NCI-H748 treated with DMSO at 0.1 percent for 48 hours (cell line): ENCODE data around the gene DAAM1.

ENCODE experiments used
- DNase-seq: peaks from one replicate; lab custom pipeline; 2025; lab: John Stamatoyannopoulos, UW

The DAAM1 gene

DNA sequence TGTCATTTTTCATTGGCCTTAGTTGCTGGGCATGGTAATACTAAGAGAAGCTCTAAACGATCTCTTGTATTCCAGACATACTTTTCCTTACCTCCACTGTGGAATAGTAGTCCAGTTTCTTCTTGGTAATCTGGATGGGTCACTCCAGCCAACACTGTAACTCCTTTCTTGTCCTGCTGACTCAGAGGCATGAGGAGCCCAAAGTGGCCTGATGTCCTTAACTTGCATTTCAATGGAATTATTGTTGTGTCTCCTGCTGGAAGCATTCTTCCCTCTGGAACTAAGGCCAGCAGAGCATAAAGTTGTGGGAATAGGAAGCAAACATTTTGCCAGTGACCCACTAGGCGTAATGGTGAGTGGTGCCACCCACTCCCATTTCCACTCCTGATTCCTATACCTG is 33.1 kb downstream of the DAAM1 start:
- no peak for DNase-seq

DNA sequence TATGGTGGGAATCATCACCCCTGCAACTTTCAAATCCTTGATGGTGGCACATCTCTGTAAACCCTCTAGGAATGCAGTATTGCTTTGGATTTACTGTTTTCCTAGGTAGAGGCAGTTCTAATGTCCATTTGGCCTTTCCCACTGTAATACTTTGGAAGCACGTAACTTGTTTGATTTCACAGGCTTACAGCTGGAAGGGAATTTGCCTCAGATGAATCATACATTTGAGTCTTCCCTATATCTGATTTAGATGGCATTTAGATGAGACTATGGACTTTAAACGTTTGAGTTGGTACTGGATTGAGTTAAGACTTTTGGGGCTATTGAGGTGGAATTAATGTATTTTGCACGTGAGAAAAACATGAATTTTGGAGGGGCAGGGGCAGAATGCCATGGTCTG is 35.9 kb downstream of the DAAM1 start:
- DNase-seq = no peak

DNA sequence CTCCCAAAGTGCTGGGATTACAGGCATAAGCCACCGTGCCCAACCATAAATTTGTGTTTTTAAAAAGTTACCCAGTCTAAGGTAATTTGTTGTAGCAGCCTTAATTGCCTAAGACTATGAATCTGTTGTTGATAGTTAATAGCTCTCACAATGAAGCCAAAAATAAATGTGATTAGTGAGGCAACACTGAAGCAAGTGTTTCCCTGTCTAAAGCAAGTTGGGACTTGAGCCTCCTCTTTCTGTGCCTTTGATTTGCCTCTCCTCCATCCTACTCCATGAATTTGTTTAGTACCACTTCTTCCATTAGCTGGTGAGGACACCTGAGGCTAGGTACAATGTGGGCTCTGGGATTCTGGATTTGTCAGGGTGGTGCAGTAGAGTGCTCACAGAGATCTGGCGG is 36.8 kb downstream of the DAAM1 start:
- DNase-seq = no peak

DNA sequence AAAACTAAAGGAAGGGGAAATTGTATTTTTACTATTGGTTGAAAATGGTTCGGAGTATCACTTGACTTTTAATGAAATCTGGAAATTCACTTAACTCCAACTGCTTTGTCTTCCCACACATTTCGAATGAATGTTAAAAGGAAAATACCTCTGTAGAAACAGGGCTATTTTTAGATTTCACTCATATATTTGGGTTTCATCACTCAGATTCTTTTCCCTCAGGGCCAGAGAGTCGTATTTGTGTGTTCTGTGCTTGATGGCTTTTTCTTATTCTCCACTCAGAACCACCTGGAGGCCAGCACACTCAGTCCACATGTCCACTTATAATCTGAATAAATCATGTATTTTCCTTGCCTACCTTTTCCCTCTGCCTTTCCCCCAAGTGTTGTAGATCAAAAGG is 40.0 kb downstream of the DAAM1 start:
- no peak for DNase-seq

DNA sequence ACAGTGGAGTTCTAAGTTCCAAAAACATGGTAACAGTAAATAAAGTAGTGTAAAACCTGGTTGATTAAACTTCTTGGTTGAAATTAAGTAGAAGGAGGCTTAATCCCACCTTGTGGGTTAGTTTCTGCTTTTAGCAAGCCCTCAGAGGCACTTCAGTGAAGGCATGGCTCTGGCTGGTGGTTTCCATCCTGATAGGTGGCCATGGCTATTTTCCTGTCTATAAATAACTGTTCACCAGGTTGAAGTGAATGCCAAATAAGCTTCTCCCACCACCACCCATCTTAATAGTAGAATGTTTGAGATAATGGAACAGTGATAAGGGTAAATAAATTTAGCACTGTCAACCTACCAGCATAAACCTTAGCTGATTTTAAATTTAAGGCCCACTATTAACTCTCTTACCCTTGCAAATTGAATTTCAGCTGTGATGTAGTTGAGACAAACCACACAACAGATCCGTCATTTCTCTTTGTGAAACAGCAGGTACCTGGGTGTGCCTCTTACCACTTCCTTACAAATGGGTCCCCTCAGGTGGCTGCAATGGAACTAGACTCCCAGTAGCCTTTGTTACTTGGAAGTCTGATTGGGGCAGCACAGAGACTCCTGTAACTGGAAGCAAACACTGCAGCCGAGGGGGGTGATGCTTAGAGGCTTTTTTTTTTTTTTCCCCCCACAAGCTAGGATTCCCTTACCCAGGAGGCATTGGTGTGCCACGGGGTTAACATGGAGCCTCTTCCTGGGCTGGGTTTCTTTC is 41.4 kb downstream of the DAAM1 start:
- DNase-seq = no peak

DNA sequence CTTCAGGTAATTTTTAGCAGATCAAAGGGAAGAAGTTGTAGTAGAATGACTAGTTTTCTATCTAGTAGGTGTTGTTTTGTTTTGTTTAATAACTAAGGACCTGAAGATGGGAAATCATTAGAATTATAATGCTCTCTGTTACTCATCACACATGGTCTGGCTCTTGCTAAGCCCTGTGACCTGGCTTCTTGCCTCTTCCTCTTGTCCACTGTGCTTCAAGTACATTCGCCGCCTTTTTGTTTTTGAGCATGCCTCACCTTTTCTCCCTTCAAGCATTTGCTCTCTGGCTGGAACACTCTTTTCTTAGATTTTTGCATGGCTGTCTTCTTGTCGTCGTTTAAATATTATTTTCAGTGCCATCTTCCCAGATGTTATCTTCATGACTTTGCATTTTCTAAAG is 47.7 kb downstream of the DAAM1 start:
- no peak for DNase-seq

DNA sequence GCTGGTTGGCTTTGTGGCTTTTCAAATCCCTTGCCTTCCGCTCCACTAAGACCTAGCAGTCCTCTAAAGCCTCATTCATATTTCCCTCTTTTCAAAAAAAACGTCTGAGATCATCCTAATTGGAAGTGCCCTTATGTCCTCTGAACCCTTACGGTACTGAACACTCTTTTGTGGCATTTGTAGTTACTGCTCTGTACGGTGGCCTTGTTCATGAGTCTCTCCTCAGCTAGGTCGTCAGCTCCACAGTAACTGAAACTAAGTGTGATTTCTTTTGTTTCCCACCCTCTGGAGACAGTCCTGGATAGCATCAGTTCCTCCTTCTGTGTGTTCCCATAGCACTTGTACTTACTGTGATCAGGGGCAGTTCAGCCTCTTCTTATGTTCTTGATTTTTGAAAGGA is 49.7 kb downstream of the DAAM1 start:
- no peak for DNase-seq

DNA sequence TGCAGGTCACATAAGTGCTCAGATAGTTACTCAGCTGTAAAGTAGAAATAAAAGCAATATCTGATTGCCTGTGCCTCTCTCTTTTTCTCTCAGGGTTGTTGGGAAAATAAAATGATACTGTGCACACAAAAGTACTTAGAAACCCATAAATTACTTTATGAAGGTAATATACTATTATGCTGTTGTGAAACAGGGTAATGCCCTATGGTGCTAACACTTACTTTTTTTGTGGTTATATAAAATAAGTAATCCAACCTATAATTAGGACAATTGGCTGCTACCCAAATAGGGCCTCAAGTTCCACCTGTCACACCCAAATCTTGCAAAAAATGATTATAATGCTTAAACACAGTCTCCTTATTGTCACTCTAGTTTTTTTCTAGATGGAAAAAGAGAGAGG is 50.6 kb downstream of the DAAM1 start:
- peak; percentile 34 for DNase-seq

DNA sequence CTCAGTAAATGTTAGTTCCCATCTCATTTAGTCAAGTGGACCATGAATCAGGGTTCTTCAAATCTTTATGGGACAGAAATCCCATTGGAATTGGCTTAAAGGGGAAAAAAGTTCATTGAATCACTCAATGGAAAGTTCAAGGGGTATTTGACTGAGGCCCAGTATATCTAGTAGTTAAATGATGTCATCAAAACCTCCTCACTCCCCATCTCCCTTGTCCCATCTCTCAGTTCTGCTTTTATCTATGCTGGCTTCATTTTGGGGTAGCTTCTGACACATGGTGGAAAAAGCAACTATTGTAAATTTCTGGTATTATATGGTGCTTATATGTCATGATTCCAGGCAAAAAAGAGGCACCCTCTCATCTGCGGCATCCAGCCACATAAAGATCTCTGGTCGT is 51.9 kb downstream of the DAAM1 start:
- no peak for DNase-seq

DNA sequence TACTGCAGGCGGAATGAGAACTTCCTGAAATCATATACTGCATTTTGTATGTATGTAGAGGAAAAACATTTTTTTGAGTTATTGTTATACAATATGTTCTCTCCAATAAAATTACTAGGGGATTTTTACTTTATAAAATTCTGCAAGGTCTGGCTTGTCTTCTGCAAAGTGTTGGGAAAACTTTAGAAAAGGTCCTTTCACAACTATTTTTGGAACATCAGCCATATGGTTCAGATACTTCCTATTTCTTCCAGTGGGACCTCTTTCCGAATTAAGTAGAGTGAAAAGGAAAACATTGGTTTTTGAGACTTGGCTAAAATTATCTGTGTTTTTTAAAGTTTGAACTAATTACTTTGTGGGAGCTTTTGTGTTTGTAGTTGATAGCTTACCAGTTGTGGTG is 52.7 kb downstream of the DAAM1 start:
- DNase-seq = no peak

DNA sequence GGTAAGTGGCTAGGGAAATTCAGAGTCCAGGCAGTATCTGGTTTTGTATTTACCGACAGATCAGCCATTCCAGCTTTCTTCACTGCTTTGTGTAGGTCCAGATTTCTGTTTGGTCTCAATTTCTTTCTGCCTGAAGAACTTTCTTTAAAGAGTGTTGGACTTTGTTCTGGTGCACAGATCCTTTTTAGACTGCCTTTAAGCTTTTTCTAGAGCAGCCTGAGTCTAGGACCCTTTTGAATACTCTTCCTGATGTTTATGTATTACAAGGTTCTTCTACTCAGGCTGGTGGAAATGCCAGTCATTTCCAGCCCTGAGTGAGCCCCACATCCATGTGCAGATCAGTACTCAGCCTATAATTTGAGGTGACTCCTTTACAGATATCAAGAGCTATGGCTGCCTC is 54.7 kb downstream of the DAAM1 start:
- DNase-seq = no peak

DNA sequence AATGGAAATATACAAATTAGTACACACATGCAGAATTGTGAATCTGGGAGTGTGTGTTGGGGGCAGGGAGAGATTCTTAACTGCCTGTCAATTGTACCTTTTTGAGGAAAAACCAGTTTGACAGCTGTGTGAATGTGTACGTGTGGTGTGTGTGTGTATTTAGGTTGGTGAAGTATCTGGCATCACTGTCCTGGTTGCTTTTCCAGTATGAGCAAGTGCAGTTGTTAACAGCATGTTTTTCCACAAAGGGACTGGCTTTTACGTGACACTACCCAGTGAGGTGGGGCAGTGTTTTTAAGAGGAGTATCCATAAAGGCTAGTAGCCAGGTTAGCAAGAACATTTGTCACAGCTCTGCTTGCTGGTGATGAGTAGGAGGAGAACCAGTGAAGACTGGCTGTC is 56.1 kb downstream of the DAAM1 start:
- peak; percentile 91 for DNase-seq

DNA sequence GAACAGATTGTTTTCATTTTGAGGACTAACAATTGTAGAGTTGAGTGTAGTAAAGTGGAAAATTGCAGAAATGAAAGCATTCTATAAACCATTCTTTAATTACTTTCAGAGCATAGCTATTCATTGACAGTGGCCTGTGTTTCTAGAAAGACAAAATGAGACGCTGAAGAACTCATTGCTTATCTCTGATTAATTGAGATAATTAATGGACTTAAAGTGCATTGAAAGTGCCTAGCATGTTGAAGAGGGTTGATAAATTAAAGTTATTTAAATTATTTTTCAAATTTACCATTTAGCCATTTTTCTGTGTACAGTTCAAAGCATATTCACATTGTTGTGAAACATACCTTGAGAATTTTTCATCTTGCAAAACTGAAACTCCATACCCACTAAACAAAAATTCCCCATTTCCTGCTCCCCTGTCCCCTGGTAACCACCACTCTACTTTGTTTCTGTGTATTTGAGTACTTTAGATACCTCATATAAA is 57.4 kb downstream of the DAAM1 start:
- no peak for DNase-seq

DNA sequence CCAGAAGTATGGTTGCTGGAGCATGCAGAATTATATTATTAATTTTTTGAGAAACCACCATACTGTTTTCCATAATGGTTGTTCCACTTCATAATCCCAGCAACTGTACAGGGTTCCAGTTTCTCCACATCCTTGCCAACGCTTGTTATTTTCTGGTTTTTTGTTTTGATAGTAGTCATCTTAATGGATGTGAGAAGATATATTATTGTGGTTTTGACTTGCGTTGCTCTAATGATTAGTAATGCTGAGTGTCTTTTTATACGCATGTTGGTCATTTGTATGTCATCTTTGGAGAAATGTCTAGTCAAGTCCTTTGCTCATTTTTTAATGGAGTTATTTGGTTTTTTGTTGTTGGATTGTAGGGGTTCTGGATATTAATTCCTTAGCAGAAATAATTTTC is 58.1 kb downstream of the DAAM1 start:
- DNase-seq = no peak

DNA sequence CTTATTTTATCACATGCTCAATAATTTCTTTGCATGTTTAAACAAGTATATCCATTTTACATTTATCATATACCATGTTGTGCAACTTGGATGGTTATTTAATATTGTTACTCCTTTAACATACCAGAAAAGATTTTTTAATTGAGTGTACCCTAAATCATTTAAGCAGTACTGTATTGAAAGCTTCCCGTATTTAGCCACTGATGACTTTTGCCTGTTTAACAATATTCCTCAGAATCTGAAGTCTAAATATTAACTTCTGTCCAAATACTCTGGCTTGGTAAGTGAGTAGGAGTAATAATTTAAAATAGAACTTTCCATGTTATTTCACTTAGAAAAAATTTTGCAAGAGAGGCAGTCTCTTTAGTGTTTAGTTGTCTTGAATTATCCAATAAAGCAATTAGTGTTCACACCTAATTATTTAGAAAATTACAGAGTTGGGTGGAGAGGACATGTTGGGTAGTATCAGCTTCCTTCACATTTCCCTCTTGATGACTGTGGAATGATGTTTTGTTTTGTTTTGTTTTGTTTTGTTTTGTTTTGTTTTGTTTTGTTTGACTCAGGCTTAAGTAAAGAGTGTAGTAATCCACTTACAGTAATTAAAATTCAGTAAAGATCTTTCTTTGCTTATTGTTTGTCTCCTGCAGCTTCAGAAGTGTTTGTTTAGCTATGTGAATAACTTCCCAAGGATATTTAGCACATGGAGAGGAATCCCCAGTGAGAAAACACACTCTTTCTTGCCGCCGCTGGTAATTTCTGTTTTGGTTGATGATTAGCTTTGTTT is 59.5 kb downstream of the DAAM1 start:
- DNase-seq = no peak

DNA sequence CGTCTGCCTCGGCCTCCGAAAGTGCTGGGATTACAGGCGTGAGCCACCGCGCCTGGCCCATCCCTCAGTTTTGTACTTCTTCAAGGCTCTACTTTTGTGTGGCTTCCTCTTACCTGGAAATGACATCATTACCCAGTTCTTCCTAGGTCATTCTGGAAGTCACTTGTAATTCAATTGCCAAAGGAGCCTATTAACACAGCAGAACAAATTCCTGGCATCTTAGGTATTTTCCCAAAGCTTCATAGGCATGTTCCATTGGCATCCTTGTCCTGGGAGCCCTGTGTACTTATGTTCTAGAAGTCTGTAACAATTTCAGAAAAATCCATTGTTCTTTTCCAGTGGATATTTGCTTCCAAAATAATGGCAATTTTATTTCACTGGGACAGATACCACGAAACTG is 60.6 kb downstream of the DAAM1 start:
- DNase-seq = no peak

DNA sequence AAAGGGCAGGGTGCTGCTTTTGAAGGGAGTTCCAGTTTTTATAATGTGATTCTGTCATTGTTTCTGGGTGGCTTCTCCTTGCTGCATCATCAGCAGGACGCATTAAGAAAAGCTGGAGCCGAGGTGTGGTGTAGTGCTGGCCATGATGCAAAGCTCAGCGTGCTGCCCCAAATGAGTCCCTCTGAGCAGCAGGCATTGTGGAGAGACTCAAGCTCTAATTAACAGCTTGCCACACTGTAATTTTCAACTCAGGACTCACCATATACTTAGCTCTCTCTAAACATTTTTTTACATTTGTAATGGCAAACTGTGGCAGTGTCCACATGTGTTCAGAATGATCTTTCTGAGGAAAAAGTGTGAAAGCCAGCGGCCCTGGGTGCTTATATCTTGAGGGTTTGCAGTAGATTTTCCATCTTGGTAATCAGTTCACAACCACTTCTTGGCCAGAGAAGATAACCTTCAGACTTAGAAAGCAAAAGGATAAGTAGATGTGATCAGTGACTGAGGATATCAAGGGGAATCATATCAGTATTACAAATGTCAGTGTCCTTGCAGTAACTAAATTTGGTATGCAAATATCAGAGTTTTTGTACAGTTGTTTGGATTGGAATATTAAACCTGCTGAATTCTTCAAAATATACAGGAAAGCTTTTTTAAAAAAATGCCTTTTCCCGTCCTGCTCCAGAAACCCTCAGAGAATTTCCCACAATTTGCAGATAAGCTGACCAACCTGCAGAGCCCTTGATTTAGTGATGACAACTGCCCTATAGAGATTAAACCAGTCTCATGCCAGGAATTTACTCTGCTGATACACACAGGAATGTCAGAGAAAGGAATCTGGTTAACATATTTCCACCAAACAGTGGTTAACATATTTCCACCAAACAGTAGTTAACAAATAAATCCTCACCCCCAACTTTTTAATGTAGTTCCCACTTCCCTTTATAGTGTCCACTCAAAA is 63.6 kb downstream of the DAAM1 start:
- DNase-seq = no peak

DNA sequence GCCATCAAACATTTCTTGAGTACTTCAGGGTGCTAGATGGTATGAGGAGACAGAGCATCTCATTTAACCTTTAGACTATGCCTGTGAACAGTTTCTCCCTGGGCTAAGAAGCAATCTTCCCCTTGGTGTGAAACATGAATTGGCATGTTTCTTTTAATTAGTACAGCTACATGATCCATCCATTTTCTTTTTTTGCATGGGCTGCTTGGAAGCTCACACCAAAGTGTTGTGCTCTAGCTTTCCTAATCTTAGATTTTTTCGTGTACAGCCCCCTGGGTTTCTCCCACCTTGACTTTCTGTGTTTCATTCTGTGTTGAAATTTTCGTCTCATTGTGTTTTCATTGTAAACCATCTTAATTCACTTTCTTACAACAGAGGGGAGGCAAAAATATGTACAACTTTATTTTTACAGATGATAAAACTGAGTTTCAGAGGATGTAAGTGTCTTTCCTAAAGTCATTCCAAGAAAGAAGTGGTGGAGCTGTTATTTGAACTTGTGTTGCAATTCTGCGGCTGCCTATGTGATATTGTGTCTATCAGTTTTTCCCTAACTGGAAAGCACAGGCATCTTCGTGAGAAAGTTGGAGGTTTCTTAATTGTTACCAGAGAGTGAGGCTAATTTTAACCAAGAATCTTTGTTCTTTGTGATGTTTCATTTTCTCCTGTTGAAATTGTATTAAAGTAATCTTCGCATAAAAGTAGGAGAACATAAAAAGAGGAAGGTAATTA is 64.5 kb downstream of the DAAM1 start:
- DNase-seq = no peak

DNA sequence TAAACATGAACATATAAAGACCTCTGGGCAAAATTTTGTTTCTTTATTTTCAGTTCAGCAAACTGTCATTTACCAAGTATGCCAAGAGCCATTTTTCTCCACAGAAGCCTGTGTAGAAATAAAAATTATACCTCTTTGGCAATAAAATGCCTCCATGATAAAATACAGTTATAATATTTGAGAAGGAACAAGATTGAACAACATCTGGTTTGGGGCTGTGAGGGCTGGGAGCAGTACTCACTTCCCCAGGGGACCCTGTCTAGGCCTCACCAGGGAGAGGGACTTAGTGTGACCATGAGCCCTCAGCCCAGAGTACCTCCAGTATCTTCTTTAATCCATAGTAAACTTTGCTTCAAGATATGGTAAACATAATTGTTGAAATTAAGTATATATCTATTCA is 65.1 kb downstream of the DAAM1 start:
- no peak for DNase-seq

DNA sequence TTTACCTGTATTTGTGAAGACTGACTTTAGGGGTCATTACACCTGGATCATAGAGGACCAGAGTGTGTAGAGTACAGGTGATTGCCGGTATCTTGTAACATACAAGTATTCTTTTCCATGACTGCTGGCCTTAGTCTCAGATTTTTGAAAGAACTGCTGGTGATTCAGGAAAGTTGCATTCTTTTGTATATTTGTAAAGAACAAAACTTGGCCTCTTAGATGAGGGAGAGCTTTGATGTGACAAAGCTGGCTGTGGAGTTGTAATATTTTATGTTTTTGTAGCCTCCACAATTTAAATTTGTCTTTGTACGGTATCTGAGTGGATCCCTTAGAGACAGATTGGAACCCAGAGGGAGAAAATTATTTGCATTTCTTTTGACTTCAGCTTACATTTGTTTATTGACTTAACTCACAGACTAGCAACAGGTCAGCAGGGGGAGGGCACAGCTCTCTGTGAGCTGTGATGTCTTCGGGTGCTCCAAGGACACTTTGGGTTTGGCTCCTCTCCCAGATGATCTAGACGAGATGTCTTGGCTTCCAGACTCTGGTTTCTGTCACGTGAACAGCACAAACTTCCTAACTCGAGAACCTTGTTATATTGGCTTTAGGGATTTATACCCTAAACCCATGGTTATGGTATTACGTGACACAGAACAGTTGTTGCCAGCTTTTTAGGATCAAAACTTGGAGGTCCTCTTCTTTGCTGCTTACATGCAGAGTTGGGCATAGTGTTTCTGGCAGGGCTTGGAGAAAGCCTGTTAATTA is 65.9 kb downstream of the DAAM1 start:
- no peak for DNase-seq
